NCI-H82 (cell line): ENCODE results near the gene SERPING1.

ENCODE experiments used
- DNase-seq: peaks from one replicate; lab custom pipeline; 2025; lab: John Stamatoyannopoulos, UW

Gene SERPING1

GRCh38 chr11:57597461-57597915 lies at the start of gene SERPING1:
TSS of gene SERPING1 (plus strand) at chr11:57597685. CDS start at chr11:57598271, 586 bp downstream.
- DNase-seq: no peak

GRCh38 chr11:57547854-57548377 lies 49.6 kb upstream of the SERPING1 start:
- DNase-seq: no peak

GRCh38 chr11:57549983-57550382 lies 47.5 kb upstream of the SERPING1 start:
- no peak for DNase-seq

- DNase-seq: no peak
Measured at GRCh38 chr11:57551941-57552340, 45.5 kb upstream of the SERPING1 start.

- DNase-seq: no peak
Measured at GRCh38 chr11:57552479-57552878, 45.0 kb upstream of the SERPING1 start.

GRCh38 chr11:57555393-57555792 lies 42.1 kb upstream of the SERPING1 start:
- no peak for DNase-seq

- peak; percentile 44 for DNase-seq
Measured at GRCh38 chr11:57556041-57556440, 41.4 kb upstream of the SERPING1 start.

- DNase-seq: no peak
Measured at GRCh38 chr11:57560146-57560545, 37.3 kb upstream of the SERPING1 start.

- DNase-seq: peak; percentile 59
Measured at GRCh38 chr11:57562596-57562995, 34.9 kb upstream of the SERPING1 start.

GRCh38 chr11:57566005-57566904 lies 31.2 kb upstream of the SERPING1 start:
- no peak for DNase-seq

- no peak for DNase-seq
Measured at GRCh38 chr11:57566905-57567514, 30.5 kb upstream of the SERPING1 start.

- peak; percentile 58 for DNase-seq
Measured at GRCh38 chr11:57567515-57568329, 29.8 kb upstream of the SERPING1 start, which contains the start of gene UBE2L6. TSS of gene UBE2L6 (minus strand) at chr11:57567672. CDS start at chr11:57567611, 61 bp downstream.

GRCh38 chr11:57568330-57568766 lies 29.1 kb upstream of the SERPING1 start:
- peak; percentile 84 for DNase-seq

- DNase-seq: no peak
Measured at GRCh38 chr11:57571606-57572005, 25.9 kb upstream of the SERPING1 start.

- no peak for DNase-seq
Measured at GRCh38 chr11:57574061-57574460, 23.4 kb upstream of the SERPING1 start.

- no peak for DNase-seq
Measured at GRCh38 chr11:57584341-57584740, 13.1 kb upstream of the SERPING1 start.

GRCh38 chr11:57585301-57585700 lies 12.2 kb upstream of the SERPING1 start:
- no peak for DNase-seq

GRCh38 chr11:57586711-57587245 lies 10.7 kb upstream of the SERPING1 start:
- peak; percentile 36 for DNase-seq

- no peak for DNase-seq
Measured at GRCh38 chr11:57588046-57588710, 9.3 kb upstream of the SERPING1 start.

GRCh38 chr11:57596266-57596885 lies 1.1 kb upstream of the SERPING1 start:
- DNase-seq: no peak
